Right hindlimb (tissue), 1 donor: Measurements from ENCODE around the gene CENPB.

ENCODE experiments used
- DNase-seq: peaks from one replicate; pipeline ENCODE4 v3.0.0-alpha.2; 2018

CENPB gene

DNA sequence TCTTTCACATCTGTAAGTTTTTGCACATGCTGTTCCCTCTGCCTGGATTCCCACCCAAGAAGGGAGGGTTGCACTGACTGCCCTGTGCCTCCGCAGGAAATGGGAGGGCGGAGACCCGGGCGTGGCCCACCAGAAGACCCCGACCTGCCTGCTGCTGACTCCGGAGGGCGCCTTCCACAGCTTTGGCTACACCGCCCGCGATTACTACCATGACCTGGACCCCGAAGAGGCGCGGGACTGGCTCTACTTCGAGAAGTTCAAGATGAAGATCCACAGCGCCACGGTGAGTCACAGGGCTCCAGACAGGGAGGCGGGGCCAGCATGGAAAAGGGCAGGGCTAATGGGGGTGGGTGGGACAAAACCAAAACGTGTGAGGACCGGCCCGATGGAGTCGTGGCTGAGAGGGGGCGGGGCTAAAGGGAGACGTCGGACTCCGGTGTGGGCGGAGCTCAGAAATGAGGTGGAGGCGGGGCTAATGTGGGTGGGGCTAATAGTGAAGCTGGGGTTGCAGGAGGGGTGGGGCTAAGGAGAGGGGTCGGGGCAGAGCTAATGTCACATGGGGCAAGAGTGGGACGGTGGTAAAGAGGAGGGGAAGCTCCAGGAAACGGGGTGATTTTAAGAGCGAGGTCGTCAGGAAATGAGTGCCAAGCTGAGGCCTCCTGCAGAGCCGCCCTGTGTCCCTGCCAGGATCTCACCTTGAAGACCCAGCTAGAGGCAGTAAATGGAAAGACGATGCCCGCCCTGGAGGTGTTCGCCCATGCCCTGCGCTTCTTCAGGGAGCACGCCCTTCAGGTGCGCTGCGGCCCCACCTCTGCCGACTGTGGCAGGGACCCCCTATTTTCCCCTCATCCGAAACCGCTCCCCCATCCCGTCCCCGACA, 41.5 kb downstream of the CENPB start:
- peak; percentile 59 for DNase-seq

DNA sequence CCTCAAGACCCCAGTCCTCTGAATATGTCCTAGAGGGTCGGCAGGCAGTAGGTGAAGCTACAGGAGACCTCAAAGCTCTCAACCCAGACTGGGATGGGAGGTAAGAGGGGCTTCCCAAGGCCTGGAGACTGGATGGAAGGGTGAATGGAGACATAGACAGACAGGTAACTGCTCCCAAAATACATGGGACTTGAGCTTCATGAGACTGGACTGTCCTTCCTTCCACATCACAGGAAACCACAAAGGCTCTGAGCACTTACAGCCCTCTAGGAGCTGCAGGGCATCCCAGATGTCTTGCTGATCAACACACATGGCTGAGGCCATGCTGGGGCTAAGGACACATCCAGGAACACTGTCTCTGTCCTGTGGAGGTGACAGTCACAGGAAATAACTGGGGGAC, 42.5 kb downstream of the CENPB start:
- DNase-seq, result no peak

DNA sequence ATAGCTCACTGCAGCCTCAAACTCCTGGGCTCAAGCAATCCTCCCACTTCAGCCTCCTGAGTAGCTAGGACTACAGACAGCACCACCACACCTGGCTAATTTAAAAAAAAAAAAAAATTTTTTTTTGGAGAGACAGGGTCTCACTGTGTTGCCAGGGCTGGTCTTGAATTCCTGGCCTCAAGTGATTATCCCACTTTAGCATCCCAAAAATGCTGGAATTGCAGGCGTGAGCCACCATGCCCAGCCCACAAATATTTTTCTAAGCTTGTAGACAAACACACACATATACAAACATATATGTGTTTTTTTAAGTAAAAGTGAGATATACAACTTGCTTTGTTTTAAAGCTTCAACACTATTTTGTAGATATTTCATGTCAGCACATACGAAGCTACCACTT, 43.3 kb downstream of the CENPB start:
- DNase-seq, result no peak

DNA sequence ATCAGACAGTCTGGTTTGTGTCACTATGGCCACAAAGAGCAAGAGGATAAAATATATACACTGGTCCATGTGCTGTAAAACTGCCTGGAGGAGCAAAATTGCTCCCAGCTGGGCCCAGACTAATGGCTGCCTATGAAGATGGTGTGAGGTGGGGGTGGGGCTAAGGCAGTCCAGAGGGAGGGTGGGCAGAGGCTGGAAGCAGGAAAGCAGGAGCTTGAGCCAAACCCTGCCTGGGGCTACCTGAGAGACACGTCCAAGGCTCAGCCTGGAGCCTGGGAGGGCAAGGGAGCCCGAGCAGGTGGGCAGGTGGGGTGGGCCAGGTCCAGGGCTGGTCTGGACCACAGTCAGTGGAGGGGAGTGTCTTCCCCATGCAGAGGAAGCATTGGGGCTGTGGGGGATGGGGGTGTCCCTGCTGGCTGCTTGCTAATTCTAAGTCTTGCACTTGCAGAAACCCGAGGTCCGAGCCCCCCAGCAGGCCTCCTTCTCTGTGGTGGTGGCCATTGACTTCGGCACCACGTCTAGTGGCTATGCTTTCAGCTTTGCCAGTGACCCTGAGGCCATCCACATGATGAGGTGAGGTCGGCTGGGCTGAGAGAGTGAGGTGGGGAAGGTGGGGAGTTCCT, 44.6 kb downstream of the CENPB start:
- peak; percentile 17 for DNase-seq

DNA sequence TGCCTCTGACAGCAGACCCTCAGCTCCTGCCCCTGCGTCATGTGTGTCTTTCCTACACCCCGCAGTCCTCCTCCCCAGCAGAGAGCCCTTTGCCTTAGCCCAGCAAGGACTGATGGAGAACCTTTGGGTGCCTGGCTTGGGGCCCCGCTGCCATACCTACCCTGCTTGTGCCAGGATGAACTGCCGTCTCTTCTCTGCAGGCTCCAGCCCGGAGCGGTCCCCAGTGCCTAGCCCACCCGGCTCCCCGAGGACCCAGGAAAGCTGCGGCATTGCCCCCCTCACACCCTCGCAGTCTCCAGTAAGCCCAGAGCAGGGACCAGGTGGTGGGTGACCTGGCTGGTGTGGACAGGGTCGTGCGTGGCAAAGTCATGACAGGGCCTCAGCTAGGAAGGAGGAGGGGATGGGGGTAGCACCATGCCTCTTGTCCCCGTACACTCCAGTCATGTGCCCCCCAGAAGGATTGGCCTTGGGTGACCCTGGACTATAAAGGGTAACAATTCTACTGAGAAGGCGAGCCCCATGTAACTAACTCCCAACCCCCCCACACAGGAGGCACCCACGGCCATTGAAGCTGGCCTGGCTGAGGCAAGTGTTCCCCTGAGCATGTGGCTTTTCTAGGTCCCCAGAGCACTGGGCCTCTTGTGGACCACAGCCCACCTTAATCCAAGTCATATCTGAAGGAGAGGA, 45.8 kb downstream of the CENPB start:
- no peak for DNase-seq

DNA sequence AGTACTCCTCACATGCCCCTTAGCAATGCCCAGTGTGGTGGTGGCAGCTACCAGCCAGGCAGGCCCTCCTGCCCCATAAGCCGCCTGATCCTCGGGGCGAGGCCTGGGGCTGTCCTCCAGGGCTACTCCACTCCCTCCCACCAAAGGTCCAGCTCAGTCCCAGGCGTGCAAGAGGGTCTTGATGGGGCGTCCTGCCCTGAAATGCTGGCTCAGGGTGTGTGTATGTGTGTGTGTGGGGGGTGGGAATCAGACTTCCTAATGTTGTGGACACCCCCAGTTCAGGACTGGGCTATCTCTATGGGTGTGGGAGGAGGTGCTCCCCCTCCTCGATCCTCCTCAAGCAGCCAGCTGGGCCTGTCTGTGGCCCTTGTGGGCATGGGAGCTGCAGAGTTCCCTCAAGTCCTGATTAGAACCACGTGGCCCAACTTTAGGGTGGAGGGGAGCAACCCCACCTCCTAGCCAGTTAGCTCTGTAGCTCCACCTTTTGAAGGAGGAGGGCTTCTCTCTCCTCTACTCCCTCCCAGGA, 46.6 kb downstream of the CENPB start:
- no peak for DNase-seq

DNA sequence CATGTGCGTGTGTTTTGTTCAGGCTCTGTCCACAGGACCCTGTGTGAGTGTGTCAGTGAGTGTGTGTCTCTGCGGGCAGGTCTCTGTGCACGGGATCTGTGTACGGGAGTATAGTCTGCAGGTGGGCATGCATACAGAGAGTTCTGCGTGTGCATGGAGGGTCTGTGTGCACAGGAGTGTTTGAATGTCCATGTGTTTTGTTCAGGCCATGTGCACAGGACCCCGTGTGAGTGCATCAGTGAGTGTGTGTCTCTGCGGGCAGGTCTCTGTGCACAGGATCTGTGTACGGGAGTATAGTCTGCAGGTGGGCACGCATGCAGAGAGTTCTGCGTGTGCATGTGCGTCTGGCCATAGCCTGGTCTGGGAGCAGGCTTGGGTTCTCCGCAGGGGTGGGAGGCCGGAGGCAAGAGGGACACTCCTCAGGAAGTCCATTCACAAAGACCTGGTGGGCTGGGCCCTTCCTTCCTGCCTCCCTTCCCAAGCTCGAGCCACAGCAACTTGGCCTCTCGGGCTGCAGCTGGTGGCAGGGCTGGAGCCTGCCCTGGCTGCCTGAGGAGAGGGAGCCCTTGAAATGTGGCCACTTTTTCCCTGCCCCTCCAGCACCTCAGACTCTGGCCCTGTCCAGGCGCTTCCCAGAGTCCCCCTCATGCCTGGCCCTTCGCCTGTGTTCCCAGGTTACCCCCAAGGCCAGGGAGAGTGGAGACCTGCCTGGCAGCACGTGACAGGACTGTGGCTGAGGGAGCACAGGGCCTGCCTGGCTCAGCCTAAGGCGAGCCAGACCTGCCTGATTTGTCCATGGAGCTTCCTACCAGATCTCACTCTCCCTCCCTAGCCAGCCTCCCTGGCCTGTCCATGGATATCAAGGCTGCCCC, 47.2 kb downstream of the CENPB start:
- DNase-seq, result no peak

DNA sequence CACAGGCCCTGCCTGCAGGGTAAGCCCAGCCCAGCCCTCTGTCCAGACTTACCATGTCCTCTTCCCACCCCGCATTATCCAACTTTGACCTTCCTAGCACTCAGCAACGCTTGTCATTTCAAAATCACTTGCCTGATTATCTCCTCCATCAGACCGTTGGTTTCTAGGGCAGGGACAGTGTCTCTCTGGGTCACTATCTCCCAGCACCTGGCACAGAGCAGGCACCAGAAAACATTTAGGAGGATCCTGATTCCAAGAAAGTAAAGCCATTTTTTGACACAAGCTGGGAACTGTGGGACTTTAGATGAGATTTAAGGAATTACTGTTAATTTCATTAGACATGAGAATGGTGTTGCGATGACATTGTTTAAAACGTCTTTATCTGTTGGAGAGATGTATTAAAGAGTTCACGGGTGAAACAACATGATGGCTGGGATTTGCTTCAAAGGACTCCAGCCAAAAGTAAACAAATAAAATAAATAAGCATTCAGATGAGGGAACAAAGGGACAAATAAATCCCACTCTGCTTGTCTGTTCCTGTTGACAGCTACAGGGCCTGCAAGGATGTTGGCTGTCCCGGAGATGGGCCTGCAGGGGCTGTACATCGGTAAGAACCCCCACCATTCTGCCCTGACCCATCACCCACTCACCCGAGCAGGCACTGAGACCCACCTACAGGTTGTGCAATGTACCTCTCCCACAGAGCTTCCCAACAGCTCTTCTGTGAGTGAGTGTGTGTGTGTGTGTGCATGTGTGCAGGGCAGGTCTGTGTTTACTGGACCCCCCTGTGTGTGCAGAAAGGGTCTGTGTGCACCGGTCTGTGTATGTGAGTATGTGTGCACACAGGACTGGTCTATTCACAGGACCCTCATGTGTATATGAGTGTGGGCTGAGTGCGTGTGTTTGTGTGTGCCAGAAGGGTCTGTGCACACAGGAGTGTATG, 48.2 kb downstream of the CENPB start:
- DNase-seq, result no peak

DNA sequence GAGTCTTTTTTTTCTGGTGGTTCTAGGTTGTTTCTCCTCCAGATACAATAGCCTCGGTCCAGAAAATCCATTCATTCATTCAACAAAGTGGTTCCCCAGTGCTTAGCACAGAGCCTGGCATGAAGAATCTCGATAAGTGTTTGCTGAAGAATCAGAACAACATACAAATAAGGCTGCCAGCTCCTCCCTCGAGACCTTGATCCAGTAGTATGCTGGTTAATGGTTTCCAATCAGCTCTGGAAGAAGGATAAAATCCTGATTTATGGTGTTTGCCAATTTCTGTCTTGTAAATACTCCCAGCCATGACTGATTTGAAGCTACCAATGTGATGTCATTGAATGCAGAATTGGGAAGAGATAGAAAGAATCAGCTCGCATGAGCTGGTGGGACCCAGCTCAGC, 50.8 kb downstream of the CENPB start:
- DNase-seq, result no peak

DNA sequence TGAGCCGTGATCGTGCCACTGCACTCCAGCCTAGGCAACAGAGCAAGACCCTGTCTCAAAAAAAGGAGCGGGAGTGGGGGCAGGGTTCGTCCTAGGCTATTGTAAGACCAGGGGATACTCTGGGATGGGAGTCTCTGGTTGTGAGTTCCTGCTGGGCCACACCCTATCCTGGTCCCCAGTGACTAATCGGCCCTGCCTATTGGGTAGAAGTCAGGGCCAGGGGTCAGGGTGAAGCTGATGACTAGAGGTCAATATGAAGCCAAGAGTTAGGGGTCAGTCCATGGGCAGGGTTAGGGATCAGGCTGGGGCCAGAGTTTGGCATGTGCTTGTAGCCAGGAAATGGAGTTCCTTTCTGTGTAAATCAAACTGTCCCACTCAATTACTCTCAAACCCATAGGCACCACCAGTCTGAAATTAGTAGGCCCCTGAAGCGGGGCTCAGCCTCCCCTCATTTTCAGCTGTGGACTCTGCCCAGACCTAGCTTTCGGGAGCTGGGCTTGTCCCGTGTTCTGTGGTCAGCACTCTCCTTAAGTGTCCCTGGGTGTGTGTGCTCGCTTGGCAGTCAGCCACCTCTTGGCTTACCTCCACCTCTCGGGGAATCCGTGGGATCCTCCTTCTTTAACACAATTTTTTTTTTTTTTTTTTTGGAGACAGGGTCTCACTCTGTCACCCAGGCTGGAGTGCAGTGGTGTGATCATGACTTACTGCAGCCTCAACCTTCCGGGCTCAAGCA, 52.3 kb downstream of the CENPB start:
- no peak for DNase-seq
